HG02938 (cell line): ENCODE data around the gene NDUFB8.
"Not testable (repeated sequence)": the region's sequence is repeated elsewhere in the genome, so short reads cannot be mapped to it uniquely, and the experiment has no call there.

Experiments
- ATAC-seq: cut with Tn5 transposase; IDR thresholded peaks from one replicate; pipeline ENCODE4 v1.9.1; 2021; ENCODE audit warnings: mild to moderate bottlenecking, moderate library complexity; ENCODE audit not compliant: unreplicated experiment

NDUFB8 gene

DNA sequence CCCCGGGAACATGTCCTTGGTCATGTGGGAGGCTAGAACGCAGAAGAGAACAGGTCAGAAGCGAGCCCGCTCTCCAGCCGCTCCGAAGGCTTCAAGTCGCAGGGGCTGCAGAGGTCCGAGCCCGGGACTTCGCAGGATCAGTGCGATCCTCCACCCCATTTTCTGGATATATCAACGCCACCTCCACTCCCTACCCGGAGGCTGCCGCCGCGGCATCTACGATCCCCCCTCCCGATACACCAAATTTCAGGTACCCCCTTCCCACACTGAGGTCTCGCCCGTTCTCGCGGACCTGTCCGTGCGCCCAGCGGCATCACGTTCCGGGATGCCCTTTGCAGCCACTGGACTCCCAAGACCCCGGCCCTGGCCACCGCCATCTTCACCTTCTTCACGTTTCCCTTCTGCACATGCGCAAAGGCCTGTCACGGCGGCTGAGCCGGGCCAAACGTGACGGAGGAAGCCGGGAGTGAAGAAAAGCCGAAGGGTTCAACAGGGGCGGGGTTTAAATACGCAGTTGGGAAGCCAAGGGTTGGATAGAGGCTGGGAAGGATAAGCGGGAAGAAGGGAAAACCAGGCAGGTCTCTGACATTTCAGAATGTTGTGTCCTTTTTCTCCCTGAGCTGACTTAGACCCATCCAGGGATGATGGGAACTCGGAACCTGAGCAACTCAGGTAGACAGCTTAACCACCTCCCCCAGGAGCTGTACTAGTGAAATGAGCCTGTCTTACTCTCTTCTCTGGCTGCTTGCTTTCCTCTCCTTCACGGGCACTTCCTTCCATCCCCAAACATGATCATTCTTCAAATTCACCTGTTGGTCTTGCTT lies at the start of gene NDUFB8:
TSS of gene NDUFB8 (minus strand) at position 397 of the 824 bp plus-strand sequence. CDS start at position 377, 20 bp downstream.
- peak; percentile 48 for ATAC-seq

GRCh38 chr10:100576282-100576635 lies 46.6 kb upstream of the NDUFB8 start:
- ATAC-seq = no peak

DNA sequence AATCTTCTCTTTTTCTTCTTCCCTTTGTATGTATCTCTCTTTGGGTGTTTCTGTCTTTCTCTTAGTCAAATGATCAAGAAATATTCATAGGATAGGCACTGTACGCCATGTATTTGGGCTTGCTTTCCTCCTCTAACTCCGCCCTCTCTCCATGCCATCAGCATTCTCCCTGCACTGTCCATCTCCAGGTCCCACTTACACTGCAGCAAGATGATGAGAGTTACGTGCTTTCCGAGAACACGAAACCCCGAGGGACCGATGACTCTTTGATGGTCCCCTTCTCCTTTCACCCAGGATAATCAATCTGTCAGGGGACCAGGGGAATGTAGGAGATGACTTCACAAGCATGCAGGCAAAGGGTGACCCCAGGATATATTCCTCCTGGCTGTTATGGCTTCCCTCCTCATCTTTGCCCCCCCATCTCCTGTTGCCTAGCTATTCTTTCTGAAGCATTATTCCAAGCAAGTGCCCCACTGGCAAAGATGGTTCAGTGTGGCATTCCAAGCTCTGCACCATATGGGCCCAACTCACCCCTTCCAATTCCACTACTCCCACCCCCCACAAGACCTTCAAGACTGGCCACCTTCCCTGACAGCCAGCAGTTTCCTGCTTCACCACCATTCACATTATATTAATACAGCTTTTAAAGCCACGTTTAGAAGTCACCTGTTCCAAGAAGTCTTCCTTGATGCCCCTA lies 46.1 kb upstream of the NDUFB8 start:
- no peak for ATAC-seq

DNA sequence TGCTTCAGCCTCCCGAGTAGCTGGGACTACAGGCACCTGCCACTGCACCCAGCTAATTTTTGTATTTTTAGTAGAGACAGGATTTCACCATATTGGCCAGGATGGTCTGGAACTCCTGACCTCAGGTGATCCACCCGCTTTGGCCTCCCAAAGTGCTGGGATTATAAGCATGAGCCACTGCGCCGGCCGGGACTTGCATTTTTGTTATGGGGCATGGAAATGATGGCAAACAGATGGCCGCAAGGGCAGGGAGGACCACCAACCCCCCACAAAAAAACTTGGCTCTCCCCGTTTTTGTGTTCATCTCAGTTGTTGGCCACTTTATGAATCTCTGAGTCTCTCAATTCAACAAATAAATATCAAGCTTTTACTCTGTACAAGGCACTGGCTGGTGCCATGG lies 45.5 kb upstream of the NDUFB8 start:
- ATAC-seq = not testable (repeated sequence)

- no peak for ATAC-seq
Measured at GRCh38 chr10:100571084-100571856, 41.6 kb upstream of the NDUFB8 start.

- ATAC-seq = no peak
Measured at GRCh38 chr10:100570506-100570905, 40.8 kb upstream of the NDUFB8 start.

DNA sequence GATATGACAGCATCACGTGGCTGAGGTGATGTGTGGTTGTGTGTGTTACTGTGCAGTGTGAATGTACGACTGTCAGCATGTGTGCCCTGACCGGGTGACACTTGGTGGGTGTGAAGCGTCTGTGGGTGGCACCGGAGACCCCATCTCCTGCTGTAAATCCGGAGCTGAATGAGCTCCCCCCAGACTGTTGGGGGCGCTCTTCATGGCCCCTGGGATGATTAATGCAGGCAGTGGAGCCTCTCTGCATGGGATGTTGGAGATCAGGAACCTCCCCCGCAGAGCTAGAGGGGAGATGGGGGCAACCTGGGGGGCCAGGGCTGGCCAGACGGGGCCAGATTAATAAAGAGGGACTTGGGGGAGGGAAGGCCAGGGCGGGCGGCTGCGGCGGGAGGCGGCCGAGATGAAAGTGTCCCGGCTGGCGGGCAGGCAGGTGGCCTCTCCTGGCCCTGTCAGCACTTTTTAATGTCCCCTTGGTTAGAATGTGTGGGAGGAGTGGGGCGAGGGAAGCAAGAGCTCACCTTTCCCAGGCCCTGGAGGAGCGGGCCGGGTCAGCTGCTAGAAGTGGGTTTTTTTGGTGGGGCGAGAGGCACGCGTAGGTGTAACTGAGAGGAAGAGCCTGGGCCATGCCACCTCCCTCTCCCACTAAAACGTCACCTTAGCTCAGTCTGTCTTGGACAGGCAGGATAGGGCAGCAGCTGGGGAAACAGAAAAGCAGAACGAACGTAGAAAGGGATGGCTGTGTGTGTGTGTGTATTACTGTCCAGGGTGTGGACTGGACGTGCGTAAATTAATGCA lies 40.2 kb upstream of the NDUFB8 start:
- no peak for ATAC-seq

GRCh38 chr10:100568912-100569311 lies 39.2 kb upstream of the NDUFB8 start:
- no peak for ATAC-seq

GRCh38 chr10:100567826-100568225 lies 38.2 kb upstream of the NDUFB8 start:
- ATAC-seq = no peak

- no peak for ATAC-seq
Measured at GRCh38 chr10:100567249-100567648, 37.6 kb upstream of the NDUFB8 start.

- no peak for ATAC-seq
Measured at GRCh38 chr10:100566561-100566960, 36.9 kb upstream of the NDUFB8 start.

DNA sequence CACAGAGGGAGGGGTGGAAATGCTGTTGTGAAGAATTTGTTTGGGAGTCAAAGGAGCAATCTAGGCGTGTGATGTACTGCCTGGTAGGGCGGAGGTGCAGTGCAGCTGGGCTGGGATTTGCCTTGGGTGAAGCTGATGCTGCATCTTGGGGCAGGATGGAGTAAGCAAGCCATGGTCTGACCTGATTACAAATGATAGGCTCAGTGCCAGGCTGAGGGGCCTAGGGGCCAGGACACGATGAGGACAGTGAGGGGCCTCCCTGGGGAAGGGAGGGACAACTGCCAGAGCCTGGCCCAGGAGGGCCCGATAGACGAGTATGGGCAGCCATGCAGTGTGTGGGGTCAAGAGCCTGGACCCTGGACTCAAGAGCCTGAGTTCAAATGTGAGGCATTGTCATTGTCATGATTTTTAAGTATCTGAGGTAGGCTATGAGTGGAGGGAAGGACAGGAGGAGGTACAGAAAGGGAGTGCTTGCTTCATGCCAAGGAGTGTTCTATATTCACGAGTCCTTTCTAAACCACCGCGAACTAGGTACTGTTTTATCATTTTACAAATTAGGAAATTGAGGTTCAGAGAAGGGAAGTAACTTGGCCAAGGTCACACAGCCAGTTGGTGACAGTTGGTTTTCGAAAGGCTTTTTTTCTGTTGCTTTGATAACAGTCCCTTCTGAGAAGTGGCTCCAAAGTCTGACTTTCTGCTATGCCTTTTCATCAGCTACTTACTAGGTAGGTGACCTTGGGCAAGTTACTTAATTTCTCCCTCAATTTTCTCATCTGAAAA lies 35.7 kb upstream of the NDUFB8 start:
- ATAC-seq = no peak

DNA sequence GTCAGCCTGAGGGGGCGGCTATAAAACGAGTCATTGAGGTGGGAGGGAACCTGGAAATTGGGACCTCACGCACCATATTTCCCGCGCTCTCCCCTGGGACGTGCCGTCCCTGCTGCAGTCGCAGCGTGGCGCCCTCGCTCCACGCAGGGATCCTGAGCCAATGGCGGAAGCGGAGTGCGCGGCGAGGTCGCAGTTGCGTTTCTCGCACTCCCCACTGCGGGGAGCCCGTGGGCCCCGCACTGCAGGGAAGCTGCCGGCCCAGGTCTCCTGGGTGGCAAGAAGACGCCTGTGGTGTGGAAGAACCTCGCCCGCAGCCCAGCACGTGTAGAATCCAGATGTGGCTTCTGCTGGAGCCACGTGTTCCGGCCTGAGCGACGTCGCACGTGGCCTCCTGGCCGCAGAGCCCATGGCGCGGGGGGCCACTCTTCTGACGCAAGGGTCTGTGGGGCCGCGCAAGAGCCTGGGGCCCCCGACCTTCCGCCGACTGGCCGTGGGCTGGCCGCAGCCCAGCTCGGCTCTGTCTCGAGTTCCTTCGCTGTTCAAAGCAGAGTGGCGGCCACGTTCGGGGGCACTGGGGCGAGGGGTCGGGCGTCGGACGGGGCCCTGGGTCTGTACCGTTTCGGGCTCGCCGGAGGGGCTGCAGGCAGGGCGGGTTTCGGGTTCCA lies 32.5 kb upstream of the NDUFB8 start:
- peak; percentile 67 for ATAC-seq

DNA sequence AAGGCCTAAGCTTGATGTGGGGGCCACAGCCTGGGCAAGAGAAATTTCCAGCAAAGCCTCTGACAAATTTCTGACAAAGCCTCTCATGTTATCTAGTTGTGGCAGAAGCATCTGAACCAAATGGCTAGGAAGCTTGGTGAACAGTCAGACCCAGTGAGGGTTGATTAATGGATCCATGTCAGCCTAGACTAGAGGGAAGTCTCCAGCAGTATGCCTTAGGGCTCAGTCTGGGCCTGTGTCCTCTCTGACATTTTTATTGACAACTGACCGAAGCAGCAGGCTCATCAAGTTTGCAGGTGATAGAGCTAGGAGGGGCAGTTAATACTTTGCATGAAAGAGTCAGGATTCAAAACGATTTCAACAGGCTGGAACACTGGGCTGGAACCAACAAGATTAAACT lies 31.3 kb upstream of the NDUFB8 start:
- ATAC-seq = no peak

DNA sequence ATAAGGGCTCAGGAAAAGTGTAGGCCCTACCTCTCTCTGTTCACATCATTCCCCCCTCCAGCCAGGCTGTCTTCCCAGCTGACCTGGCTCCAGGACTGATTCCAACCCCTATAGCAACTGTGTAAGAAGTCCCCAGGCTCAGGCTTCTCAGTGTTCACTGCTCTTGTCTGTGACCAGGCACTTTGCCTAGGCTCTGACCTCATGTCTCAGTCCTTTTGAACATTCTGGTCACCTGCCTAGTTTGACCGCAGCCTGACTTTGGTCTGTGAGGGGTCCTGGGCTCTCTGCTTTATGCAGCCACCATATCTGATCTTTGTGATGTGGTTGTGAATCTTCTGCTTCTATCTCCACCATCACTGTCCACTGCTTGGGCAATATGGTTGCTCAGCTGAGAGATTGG lies 30.6 kb upstream of the NDUFB8 start:
- ATAC-seq = no peak

DNA sequence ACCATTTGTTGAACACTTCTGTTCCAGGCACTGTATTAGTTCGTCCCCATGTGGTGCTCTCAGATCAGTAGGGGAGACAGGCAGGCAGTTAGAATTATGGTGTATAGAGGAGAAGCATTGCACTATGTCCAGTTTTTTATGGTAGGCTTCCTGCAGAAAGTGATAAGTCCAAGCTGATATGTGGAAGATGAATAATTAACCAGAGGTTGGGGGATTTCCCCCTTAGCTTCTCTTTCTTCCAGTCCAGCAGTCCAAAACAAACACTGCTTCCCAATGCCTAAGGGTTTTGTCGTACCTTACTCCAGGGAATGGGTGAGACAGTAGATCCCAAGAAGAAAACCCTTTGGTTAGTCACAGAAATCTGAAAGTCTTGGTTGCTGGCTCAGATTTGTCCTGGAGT lies 25.2 kb upstream of the NDUFB8 start:
- ATAC-seq = no peak

- no peak for ATAC-seq
Measured at GRCh38 chr10:100553929-100554328, 24.3 kb upstream of the NDUFB8 start.

DNA sequence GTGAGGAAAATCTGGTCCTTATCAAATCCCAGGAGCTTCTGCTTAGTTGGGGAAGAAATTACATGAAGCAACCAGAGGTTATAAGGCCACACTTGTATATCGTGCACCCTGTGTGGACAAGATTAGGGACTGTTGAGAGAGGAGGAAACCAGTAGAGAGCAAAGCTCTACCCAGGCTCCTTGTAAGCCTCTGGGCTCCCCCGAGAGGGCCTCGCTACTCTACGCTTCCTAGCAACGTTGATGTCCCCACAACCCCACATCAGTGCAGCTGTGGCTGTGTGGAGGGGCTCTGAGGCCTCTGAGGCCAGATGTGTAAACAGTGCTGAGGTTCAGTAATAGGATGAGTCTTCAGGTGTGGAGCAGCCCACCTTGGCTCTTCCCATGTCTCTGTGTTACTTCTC lies 22.1 kb upstream of the NDUFB8 start:
- ATAC-seq = no peak

DNA sequence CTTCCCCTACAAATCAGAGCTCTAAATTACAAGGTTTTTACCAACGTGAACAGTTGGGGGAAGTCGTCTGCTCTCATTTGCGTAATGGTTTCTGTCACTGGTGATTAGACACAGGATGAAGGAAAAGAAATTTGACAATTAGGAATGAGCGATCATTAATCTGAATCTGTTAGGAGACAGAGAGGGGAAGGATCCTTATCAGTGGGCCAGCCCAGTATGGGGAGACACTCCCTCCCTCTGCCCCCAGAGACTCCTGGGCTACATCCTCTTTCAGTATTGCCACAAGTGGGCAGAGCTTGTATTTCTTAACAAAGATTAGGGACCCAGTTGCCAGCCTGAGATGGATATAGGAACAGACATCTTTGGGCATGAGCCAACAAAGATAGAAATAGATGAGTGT lies 21.5 kb upstream of the NDUFB8 start:
- no peak for ATAC-seq

DNA sequence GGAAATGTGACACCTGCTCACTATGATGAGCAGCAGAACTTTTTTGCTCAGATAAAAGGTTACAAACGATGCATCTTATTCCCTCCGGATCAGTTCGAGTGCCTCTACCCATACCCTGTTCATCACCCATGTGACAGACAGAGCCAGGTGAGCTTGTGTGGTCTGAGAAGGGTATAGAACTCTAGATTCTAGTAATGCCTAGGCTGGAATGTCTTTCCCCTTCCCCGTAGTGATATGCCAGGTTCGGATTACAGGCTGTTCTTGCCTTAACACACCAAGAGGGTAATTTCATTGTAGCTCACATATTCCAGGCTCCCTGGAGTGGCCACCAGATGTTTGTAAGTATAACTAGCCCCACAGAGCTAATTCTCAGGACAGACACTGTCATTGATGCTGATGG lies 15.3 kb upstream of the NDUFB8 start:
- ATAC-seq = no peak
